T-helper 9 cell (primary cell): Measurements from ENCODE around the gene SOCS6.
"Not testable (repeated sequence)": the region's sequence is repeated elsewhere in the genome, so short reads cannot be mapped to it uniquely, and the experiment has no call there.

ENCODE experiments used
- DNase-seq: peaks from one replicate; pipeline ENCODE4 v3.0.0-alpha.2; 2020
- total RNA-seq, 2 donors: gene quantifications; one replicate each; lab custom pipeline; 2026; lab: John Stamatoyannopoulos, UW

SOCS6 gene, protein sequence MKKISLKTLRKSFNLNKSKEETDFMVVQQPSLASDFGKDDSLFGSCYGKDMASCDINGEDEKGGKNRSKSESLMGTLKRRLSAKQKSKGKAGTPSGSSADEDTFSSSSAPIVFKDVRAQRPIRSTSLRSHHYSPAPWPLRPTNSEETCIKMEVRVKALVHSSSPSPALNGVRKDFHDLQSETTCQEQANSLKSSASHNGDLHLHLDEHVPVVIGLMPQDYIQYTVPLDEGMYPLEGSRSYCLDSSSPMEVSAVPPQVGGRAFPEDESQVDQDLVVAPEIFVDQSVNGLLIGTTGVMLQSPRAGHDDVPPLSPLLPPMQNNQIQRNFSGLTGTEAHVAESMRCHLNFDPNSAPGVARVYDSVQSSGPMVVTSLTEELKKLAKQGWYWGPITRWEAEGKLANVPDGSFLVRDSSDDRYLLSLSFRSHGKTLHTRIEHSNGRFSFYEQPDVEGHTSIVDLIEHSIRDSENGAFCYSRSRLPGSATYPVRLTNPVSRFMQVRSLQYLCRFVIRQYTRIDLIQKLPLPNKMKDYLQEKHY
- 2.7 to 3.6 reads per million in 2 donors for total RNA-seq

GRCh38 chr18:70288851-70289328, at the start of gene SOCS6:
SOCS6 (plus strand) TSS chr18:70289045; CDS start chr18:70324669, 35,624 bp downstream.
- peak; percentile 2 for DNase-seq

- DNase-seq: no peak
Observed at GRCh38 chr18:70243131-70243929, 45.5 kb upstream of the SOCS6 start.

DNA sequence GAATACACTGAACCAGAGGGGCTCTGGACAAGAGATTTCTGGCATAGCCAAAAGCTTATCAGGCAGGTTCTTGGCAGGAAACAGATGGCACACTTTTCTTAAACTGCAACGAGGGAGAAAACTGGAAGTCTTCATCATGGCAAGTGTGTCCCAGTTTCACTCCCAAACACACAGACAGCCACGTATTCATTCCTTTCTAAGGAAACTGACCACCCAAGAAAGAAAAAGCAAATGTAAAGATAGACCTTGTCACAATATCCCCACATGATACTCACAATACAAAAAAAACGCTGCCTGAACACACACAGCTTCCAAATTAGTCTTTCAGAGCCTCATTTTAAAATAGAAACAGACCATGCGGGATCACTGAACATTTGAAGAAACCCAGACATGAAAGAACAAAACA, 42.8 kb upstream of the SOCS6 start:
- DNase-seq: no peak

DNA sequence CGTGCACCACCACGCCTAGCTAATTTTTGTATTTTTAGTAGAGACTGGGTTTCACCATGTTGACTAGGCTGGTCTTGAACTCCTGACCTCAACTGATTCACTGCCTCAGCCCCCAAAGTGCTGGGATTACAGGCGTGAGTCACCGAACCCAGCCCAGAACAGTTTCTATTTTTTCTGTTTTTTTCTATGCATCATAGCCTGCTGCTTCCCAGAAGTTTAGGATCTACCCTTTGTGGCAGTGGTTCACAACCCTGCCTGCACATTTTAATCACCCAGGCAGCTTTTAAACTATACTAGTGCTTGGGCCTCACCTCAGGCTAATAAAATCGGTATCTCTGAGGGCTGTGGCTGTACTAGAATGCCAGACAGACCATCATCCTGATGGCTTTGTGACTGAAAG, 39.7 kb upstream of the SOCS6 start:
- DNase-seq: no peak

DNA sequence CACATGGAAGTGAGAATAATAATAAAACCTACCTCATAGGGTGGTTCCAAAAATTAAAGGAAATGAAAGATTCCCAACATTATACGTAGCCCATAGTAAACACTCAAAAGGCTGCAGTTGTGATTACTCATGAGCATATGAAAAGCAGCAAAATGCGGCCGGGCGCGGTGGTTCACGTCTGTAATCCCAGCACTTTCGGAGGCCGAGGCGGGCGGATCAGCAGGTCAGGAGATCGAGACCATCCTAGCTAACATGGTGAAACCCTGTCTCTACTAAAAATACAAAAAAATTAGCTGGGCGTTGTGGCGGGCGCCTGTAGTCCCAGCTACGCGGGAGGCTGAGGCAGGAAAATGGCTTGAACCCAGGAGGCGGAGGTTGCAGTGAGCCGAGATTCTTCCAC, 39.0 kb upstream of the SOCS6 start:
- DNase-seq: not testable (repeated sequence)

- DNase-seq: no peak
Observed at GRCh38 chr18:70250781-70251180, 38.1 kb upstream of the SOCS6 start.

- no peak for DNase-seq
Observed at GRCh38 chr18:70256184-70256583, 32.7 kb upstream of the SOCS6 start.

GRCh38 chr18:70256994-70257393, 31.9 kb upstream of the SOCS6 start:
- no peak for DNase-seq

DNA sequence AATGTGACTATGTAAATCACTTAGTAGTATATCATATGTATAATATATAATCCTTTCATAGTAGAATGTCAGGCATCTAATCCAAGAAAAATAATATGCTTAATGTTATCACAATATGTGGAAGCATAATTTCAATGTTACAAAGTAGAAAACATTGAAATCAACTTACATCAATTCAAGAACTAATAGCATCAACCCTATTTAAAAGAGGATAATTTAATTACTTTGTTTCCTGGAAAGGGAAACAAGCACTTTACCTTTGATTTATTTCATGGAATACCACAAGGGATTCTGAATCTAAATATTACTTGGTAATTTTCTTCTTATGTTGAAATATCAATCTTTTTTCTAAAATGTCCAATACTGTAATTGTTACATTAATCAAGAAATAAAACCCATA, 30.6 kb upstream of the SOCS6 start:
- DNase-seq: no peak

DNA sequence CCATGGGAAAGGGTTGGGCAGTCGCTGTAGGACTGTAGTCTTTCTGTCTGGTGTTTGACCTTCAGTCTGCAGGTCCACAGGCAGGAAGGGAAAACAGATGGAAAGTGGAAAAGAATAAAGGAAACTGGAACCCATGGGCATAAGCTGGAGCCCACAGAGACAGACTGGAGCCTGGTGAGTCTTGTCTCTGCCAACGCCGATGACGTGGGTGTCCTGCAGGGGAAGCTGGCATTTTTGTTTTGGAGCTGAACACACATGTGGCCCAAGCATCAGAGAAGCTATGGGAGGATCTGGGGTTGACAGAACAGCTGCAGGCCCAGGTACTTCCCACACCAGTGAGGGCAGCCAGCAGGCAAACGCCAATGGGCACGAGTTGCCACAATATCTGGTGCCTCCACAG, 28.2 kb upstream of the SOCS6 start:
- DNase-seq: no peak

DNA sequence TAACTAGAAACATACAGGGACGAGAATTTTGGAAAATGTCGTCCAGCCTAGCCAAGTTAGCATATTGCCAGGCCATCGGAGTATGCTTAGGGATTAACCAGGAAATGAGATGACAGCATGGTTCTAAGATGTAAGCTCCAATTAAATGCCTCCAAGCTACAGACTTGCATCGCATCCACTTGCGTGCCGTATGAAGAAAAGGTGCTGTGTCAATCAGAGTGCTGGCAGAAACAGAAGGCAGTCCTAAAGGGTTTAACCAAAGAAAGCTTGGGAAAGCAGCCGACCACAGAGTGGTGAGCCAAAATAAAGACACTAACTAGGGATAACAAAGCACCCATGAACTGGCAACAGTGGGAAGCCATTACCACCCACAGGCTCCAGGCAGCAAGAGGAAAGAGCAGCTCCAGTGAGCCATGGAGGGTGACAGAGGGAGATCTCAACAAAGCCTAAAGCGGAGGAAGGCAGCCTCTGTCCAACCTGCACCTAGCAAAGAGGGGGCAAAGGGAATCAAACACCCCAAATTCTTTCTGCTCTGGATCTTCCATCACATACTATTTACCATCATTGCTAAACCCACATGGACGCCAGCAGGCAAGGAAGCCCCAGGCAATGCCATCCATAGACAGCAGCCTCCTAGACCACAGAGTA, 27.6 kb upstream of the SOCS6 start:
- no peak for DNase-seq

- no peak for DNase-seq
Observed at GRCh38 chr18:70263336-70263735, 25.5 kb upstream of the SOCS6 start.

GRCh38 chr18:70271742-70272141, 17.1 kb upstream of the SOCS6 start:
- no peak for DNase-seq

DNA sequence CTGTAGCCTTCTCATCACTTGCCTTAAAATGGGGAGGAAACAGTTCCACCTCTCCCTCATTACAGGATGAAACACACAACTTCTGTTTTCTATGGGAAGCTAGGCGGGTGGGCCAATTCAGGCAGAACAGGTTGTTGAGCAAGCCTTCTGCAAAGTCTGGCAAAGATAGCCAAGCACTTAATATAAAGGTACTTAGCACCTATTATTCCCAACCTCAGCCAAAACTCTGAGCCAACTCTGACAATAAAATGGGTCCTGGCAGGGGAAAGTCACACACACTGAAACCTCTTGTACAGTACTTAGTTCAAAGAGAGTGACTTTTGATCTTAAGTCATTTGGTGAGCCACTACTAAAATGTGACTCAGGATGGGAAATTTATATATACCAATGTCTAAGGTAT, 15.8 kb upstream of the SOCS6 start:
- DNase-seq: no peak

DNA sequence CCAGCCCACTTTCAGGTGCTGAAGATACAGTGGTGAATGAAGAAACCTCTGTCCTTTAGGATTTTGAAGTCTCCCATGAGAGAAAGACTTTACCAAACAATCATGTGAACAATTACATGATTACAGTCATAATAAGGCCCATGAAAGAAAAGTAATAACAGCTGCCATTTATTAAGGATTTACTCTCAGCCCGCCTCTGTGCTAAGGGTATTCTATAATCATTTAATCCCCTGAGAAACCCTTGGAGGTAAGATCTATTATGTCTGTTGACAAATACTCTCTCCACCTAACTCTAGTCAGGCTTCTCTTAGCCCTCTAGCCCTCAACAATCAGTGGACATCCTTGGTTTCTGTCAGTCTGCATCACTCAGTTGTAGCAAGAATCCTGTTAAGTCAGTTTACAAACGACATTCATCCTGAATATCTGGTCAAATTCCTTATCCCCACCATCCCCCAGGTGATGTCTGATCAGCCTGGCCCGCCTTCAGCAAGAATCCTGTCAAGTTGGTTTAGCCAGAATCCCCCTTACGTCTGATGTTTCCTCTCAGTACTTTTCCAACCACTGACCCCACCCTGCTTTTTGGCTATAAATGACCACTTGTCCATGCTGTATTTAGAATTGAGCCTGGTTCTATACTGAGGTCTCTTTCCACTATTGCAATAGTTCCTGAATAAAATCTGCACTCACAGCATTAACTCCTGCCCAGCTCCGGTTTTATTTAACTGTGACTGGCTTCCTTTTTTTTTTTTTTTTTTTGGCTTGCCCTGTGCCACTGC, 12.2 kb upstream of the SOCS6 start:
- DNase-seq: no peak

DNA sequence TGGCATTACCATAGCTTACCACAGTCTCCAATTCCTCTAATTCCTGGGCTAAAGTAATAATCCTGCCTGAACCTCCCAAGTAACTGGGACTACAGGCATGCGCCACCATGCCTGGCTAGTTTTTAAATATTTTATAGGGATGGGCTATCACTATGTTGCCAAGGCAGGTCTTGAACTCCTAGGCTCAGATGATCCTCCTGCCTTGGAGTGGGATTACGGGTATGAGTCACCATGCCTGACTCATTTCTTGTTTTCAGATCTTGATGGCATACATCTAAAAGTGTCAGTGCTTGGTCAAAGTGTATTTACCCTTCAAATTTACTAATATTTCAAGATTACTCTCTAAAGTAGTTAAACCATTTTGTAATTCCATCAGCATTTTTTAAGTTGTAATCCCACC, 9.4 kb upstream of the SOCS6 start:
- no peak for DNase-seq

GRCh38 chr18:70280007-70280925, 8.6 kb upstream of the SOCS6 start:
- no peak for DNase-seq

DNA sequence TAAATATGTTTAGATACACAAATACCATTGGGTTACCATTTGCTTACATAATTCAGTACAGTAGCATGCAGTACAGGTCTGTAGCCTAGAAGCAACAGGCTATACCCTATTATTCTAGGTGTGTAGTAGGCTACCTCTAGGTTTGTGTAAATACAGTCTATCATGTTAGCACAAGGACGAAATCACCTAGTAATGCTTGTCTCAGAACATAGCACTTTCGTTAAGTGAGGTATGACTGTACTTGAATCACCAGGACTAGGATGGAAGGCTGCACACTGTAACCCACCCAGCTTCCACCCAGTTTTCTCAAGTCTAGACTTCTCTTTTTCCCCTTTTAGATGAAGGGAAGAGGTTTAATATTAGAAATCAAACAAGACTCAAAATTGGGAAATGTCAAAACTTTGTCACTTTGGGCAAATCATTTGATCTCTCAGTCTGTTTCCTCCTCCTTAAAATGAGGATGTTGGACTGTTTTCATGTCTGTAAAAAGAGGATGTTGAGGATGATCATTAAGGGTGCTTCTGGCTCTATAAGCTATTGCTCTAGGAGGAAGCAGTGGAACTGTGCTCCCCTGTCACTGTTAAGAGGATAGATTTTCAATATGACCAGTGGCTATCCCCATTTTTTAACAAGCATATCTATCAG, 3.7 kb upstream of the SOCS6 start:
- no peak for DNase-seq

DNA sequence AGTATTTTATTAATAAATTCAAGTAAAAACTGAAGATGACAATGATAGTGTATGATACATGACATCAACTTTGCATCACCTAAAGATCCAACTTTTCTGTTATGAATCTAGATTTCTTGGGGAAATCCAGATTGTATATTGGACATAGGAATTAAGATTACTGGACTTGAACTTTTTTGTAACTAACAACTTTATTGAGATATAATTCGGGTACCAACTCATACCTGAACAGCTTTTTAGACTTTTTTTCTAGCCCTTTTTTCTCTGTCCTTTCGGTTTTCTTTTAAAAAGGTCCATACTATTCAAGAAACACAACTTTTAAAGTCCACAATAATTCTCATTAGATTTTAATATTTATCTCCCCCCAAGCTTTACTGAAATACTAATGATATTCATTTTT, 1.1 kb upstream of the SOCS6 start:
- no peak for DNase-seq

GRCh38 chr18:70288171-70288850, 534 bp upstream of the SOCS6 start:
- DNase-seq: no peak
